GM19463 (cell line): ENCODE measurements around the gene NHSL2.
A peak's percentile ranks its signal among the peaks of the same experiment; 100 is the strongest.

Experiments
- ATAC-seq: cut with Tn5 transposase; IDR thresholded peaks from one replicate; pipeline ENCODE4 v1.9.1; 2021; ENCODE audit warnings: mild to moderate bottlenecking, moderate library complexity; ENCODE audit not compliant: unreplicated experiment

The NHSL2 gene

GRCh38 chrX:72060921-72061490 lies 150.4 kb downstream of the NHSL2 start:
- ATAC-seq, result no peak

- no peak for ATAC-seq
These were observed 152.3 kb downstream of the NHSL2 start for GRCh38 chrX:72062916-72063315.

- ATAC-seq, result no peak
These were observed 158.9 kb downstream of the NHSL2 start for GRCh38 chrX:72069350-72070160.

- ATAC-seq, result no peak
These were observed 160.6 kb downstream of the NHSL2 start for GRCh38 chrX:72071213-72071612.

- ATAC-seq, result no peak
These were observed 163.0 kb downstream of the NHSL2 start for GRCh38 chrX:72073633-72074032.

GRCh38 chrX:72078411-72078810 lies 167.8 kb downstream of the NHSL2 start:
- no peak for ATAC-seq

GRCh38 chrX:72079607-72080006 lies 169.0 kb downstream of the NHSL2 start:
- no peak for ATAC-seq

- no peak for ATAC-seq
These were observed 169.5 kb downstream of the NHSL2 start for GRCh38 chrX:72080150-72080549.

- no peak for ATAC-seq
These were observed 170.2 kb downstream of the NHSL2 start for GRCh38 chrX:72080800-72081199.

GRCh38 chrX:72081605-72082320 lies 171.1 kb downstream of the NHSL2 start:
- no peak for ATAC-seq

- no peak for ATAC-seq
These were observed 172.6 kb downstream of the NHSL2 start for GRCh38 chrX:72083291-72083690.

GRCh38 chrX:72084114-72084513 lies 173.5 kb downstream of the NHSL2 start:
- ATAC-seq, result no peak

- ATAC-seq, result no peak
These were observed 176.3 kb downstream of the NHSL2 start for GRCh38 chrX:72086995-72087394.

- ATAC-seq, result no peak
These were observed 178.1 kb downstream of the NHSL2 start for GRCh38 chrX:72088761-72089160.

GRCh38 chrX:72089254-72089653 lies 178.6 kb downstream of the NHSL2 start:
- ATAC-seq, result no peak

- peak; percentile 91 for ATAC-seq
These were observed 184.2 kb downstream of the NHSL2 start for GRCh38 chrX:72094894-72095293.

GRCh38 chrX:72095370-72095769 lies 184.7 kb downstream of the NHSL2 start:
- ATAC-seq, result no peak

GRCh38 chrX:72097098-72097497 lies 186.5 kb downstream of the NHSL2 start:
- ATAC-seq, result no peak

- peak; percentile 26 for ATAC-seq
These were observed 189.6 kb downstream of the NHSL2 start for GRCh38 chrX:72100051-72100755.

GRCh38 chrX:72100824-72101351 lies 190.2 kb downstream of the NHSL2 start:
- peak; percentile 73 for ATAC-seq

GRCh38 chrX:72101597-72102037 lies 191.0 kb downstream of the NHSL2 start:
- ATAC-seq, result no peak
